ENCODE measurements around the gene GTF2IRD1.

Gene GTF2IRD1

DNA sequence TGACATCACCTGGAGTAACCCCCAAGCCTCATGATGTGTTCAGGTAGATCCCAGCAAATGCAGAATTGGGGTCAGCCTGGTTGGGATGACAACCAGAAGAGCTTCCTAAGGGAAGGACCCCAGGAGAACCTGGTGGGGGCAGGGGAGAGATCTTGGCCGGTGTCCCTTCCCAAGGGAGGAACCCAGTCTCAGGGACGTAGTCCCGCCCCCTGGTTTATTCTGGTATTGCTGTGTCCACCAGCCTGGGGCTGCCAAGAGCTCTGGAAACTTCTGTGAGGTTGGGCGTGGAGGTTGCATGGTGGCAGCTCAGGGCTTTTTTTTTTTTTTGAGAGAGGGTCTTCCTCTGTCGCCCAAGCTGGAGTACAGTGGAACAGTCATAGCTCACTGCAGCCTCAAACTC, 19.4 kb downstream of the GTF2IRD1 start:
- Mint-ChIP-seq H3K27ac (no peak overlapping the region), H3K9me3 (no peaks in the 10 kb centered on the region), H3K4me3 (no peak overlapping the region), H3K36me3 (ENCODE audit: low read depth) (no peaks in the 10 kb centered on the region), H3K27me3 (ENCODE audit: low read depth) (no peaks in the 10 kb centered on the region), H3K4me1 (ENCODE audit: low read depth) (no peaks in the 10 kb centered on the region)

DNA sequence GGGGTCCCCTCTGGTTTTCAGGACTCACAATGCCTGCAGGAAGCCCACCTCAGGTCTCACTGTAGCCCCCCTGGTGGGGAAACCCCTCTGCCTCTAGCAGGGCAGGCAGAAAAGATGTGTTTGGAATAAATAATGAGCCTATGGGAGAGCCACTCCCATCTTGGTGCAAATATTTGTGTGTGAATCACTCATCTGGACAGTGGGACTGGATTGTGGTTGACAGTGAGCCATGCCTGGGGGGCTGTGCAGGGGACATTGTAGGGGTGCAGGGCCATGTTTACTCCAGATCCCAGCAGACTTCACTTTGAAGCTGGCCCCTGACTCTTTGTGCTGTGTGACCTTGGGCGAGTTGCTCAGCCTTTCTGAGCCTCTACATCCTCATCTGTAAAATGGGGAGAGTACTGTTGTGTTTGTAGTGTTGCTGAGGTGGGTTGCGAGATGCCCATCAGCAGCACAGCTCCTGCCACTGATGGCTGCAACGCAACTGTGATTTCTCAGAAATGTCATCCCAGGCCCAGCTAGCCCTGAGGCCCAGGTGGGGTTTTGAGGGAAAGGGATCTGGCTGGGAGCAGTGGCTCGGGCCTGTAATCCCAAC, 20.7 kb downstream of the GTF2IRD1 start:
- Mint-ChIP-seq H3K27me3 (ENCODE audit: low read depth) (no peaks in the 10 kb centered on the region), H3K36me3 (ENCODE audit: low read depth) (no peaks in the 10 kb centered on the region), H3K4me1 (ENCODE audit: low read depth) (no peaks in the 10 kb centered on the region), H3K4me3 (no peak overlapping the region), H3K27ac (no peak overlapping the region), H3K9me3 (no peaks in the 10 kb centered on the region)

DNA sequence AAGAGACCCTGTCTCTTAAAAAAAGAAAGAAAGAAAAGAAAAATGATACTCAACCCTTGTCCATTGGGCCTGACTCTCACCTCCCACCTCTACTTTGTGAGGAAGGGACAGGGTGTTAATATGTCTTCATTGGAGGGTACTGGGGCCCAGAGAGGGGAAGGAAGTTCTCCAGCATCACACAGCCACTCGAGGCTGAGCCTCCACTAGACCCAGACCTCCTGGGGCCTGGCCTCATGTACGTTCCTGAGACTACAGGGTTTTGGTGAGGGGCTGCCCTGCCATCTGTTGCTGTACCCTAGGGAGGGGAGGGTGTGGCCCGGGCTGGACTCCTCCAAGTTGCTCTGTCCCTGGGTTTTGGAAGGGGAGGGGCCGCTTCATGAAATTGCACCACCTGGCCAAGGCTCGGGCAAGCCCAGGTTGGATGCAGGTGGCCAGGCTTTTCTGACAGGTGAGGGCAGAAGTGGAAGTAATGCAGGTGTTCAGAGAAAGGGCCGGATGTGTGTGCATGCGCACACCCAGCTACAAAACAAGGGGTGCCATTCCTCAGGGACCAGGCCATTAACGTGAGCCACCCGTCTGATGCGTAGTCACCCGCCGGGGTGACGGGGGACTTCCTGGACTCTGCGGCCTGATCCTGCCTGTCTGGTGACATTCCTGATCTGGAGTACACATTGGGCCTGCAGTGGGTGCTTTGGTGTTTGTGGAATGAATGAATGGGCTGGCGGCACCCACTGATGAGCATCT, 21.7 kb downstream of the GTF2IRD1 start:
- Mint-ChIP-seq H3K27me3 (ENCODE audit: low read depth) (no peaks in the 10 kb centered on the region), H3K27ac (no peak overlapping the region), H3K9me3 (no peaks in the 10 kb centered on the region), H3K4me1 (ENCODE audit: low read depth) (no peaks in the 10 kb centered on the region), H3K4me3 (no peak overlapping the region), H3K36me3 (ENCODE audit: low read depth) (no peaks in the 10 kb centered on the region)

DNA sequence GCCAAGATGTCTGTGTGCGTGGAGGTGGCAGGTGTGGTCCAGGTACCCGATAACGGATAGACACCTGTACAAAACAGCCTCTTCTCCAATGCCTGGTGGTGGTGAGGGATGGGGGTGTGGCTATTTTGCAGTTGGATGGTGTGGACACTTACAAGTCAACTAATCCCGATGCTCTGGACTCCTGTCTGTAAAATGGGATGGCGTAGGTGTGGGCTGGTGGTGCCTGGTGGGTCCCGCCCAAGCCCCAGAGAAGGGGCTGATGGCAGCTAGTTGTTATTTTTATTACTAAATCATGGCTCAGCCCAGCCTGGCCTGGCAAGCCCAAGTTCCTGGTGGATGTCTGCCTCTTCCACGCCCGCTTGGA, 22.3 kb downstream of the GTF2IRD1 start:
- no peak overlapping the region for H3K27ac Mint-ChIP-seq
- no peaks in the 10 kb centered on the region for H3K36me3 Mint-ChIP-seq (ENCODE audit: low read depth)
- no peaks in the 10 kb centered on the region for H3K27me3 Mint-ChIP-seq (ENCODE audit: low read depth)
- no peaks in the 10 kb centered on the region for H3K9me3 Mint-ChIP-seq
- H3K4me3 Mint-ChIP-seq: no peak overlapping the region
- H3K4me1 Mint-ChIP-seq (ENCODE audit: low read depth): no peaks in the 10 kb centered on the region

DNA sequence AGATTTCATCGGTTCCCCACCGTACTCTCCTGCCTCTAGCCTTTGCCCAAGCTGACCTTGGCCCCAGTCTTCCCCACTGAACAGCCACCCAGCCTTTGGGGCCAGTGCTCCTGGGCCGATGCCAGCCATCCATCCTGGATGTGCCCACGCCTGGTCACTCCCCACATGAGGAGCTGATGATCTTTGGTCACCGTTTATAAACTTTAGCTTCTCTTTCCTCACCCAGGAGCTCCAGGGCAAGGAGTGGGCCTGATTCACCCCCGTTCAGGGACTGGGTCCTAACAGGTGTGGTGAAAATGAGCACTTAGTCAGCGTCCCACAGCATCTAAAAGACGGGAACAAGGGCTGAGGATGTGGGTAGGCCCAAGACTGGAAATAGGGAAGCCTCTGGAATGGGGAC, 22.9 kb downstream of the GTF2IRD1 start:
- Mint-ChIP-seq H3K9me3 (no peaks in the 10 kb centered on the region), H3K27ac (no peak overlapping the region), H3K27me3 (ENCODE audit: low read depth) (no peaks in the 10 kb centered on the region), H3K4me3 (no peak overlapping the region), H3K4me1 (ENCODE audit: low read depth) (no peaks in the 10 kb centered on the region), H3K36me3 (ENCODE audit: low read depth) (no peaks in the 10 kb centered on the region)

DNA sequence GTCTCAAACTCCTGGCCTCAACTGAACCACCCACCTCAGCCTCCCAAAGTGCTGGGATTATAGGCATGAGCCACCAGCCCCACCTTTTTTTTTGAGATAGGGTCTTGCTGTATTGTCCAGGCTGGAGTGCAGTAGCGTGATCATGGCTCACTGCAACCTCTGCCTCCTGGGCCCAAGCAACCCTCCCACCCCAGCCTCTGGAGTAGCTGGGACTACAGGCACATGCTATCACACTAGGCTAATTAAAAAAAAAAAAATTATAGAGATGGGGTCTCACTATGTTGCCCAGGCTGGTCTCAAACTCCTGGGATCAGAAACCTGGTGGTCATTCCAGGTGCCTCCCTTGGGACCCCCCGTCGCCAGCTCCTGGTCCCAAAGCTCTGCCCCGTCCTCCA, 25.0 kb downstream of the GTF2IRD1 start:
- Mint-ChIP-seq H3K4me3 (no peak overlapping the region), H3K36me3 (ENCODE audit: low read depth) (no peaks in the 10 kb centered on the region), H3K9me3 (no peaks in the 10 kb centered on the region), H3K27me3 (ENCODE audit: low read depth) (no peaks in the 10 kb centered on the region), H3K4me1 (ENCODE audit: low read depth) (no peaks in the 10 kb centered on the region), H3K27ac (no peak overlapping the region)

DNA sequence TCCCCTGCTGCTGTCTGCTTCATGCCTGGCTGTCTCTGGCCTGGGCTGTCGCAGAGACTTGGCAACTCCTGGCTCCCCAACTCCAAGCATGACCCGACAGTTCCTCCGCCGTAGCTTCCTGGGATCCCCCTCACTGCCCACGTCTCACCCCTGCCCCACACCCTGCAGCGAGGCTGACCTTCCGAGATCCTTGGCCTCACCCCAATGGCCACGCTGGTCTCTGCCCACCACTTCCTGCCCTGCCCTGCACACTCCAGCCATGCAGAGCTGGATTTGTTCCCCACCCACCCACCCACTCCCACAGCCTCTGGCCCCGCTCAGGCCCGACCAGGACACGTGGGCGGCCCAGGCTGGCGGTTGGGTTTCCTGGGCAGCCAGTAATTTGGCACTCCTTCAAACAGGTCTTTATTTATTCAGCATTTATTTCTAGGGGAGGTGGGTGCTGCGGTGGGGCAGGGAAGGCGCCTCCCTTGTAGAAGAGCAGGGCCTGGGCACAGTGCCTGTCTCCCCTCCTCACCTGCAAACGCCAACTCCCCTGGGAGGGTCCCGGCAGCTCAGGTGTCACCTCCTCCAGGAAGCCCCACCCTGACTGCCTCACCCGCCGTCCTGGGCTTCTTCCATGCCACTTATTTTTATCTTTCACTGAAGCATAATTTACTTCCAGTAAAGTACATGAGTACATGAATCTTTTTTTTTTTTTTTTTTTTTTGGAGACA, 25.5 kb downstream of the GTF2IRD1 start:
- Mint-ChIP-seq H3K4me3 (no peak overlapping the region), H3K9me3 (no peaks in the 10 kb centered on the region), H3K27me3 (ENCODE audit: low read depth) (no peaks in the 10 kb centered on the region), H3K4me1 (ENCODE audit: low read depth) (no peaks in the 10 kb centered on the region), H3K27ac (no peak overlapping the region), H3K36me3 (ENCODE audit: low read depth) (no peaks in the 10 kb centered on the region)

DNA sequence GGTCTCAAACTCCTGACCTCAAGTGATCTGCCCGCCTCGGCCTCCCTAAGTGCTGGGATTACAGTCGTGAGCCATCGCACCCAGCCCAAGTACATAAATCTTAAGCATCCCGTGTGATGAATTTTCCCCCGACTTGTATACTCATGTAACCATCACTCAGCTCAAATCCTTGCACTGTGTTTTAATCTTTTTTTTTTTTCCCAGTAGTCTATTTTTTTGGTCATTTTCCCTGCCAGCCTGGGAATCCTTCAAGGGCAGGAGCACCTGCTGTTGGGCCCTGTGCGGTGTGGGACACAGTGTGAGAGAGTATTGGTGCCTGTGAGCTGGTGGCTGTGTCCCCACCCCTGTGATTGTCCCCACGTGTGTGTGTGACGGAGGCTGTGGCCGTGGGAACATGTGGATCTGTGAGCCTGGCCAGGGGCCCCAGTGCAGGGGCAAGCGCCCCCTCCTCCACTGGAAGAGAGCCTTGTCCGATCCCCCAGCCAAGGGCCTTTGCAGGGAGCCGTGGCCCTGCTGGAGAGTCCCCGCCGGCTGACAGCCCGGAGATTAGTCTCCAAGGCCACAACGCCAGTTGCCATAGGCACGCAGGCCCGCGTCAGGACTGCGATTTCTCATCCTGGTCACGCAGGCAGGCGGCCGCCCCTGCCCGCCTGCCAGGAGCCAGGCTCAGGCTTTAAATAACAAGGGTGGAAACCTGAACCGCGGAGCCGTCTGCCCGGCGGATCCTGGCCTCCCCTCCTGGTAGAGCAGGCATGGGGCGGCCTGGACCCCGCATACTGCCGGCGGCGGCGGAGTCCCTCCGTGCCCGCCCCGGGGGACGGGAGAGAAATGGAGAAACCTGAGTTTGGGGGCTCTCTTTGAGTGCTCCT, 26.5 kb downstream of the GTF2IRD1 start:
- no peak overlapping the region for H3K4me3 Mint-ChIP-seq
- H3K27me3 Mint-ChIP-seq (ENCODE audit: low read depth): no peaks in the 10 kb centered on the region
- no peaks in the 10 kb centered on the region for H3K9me3 Mint-ChIP-seq
- H3K36me3 Mint-ChIP-seq (ENCODE audit: low read depth): no peaks in the 10 kb centered on the region
- H3K4me1 Mint-ChIP-seq (ENCODE audit: low read depth): no peaks in the 10 kb centered on the region
- H3K27ac Mint-ChIP-seq: no peak overlapping the region

DNA sequence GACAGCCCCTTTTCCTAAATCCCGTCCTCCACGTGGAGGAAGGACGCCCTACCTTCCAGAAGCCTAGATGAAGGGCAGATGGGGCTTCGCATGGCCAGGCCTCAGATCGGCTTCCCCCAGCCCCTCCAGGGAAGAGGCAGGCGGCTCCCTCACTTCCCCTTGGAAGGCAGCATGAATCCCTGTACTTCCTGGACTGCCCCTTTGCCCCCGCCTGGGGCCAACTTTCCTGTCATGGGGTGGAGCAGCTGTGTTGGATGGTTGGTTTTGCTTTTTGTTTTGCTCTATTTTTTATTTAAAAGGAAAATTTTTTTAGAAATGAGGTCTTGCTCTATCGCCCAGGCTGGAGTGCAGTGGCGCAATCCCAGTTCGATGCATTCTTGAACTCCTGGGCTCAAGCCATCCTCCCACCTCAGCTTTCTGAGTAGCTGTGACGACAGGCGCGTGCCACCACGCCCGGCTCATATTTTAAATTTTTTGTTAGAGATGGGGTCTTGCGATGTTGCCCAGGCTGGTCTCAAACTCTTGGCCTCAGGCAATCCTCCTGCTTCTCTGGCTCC, 27.2 kb downstream of the GTF2IRD1 start:
- no peaks in the 10 kb centered on the region for H3K4me1 Mint-ChIP-seq (ENCODE audit: low read depth)
- no peaks in the 10 kb centered on the region for H3K27me3 Mint-ChIP-seq (ENCODE audit: low read depth)
- no peaks in the 10 kb centered on the region for H3K9me3 Mint-ChIP-seq
- H3K36me3 Mint-ChIP-seq (ENCODE audit: low read depth): no peaks in the 10 kb centered on the region
- no peak overlapping the region for H3K4me3 Mint-ChIP-seq
- H3K27ac Mint-ChIP-seq: no peak overlapping the region

DNA sequence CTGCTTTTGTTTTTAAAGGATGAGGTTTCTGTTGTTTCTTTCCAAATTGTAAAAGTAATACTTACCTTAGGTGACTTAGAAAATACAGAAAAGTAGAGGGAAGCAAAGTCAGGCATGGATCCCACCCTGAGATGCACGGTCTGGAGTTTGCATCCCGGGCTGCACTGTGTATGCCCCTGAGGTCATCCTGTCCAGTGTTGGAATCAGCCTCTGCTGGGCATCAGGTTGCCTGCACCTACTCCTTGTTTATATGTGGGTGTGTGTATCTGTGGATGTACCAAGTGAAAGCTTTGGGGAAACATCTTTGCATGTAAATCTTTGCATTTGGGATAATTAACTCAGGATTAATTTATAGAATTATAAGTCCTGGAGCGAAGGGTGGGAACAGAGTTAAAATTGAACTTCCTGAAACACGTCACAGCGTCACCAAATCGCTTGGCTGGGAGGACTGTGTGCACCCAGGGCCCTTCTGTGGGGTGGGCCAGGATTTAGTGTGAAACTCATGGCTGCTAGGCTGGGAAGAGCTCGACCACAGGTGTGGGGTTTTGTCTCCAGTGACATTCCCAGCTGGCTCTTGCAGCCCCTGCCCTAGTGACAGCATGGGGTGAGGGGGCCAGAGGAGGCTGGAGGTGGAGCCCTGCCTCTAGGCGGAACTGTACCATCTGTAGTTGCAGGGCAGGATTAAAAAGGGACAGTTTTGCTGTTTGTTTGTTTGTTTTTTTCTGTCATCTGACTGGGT, 27.9 kb downstream of the GTF2IRD1 start:
- no peak overlapping the region for H3K4me3 Mint-ChIP-seq
- no peaks in the 10 kb centered on the region for H3K4me1 Mint-ChIP-seq (ENCODE audit: low read depth)
- no peaks in the 10 kb centered on the region for H3K36me3 Mint-ChIP-seq (ENCODE audit: low read depth)
- H3K9me3 Mint-ChIP-seq: no peaks in the 10 kb centered on the region
- H3K27me3 Mint-ChIP-seq (ENCODE audit: low read depth): no peaks in the 10 kb centered on the region
- no peak overlapping the region for H3K27ac Mint-ChIP-seq

DNA sequence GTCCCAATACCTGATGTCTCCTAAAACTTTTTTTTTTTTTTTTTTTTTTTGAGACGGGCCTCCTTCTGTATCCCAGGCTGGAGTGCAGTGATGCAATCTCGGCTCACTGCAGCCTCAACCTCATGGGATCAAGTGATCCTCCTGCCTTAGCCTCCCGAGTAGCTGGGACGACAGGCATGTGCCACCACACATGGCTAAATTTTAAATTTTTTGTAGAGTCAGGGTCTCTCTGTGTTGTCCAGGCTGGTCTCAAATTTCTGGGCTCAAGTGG, 28.4 kb downstream of the GTF2IRD1 start:
- Mint-ChIP-seq H3K27ac (no peak overlapping the region), H3K4me3 (no peak overlapping the region), H3K36me3 (ENCODE audit: low read depth) (no peaks in the 10 kb centered on the region), H3K27me3 (ENCODE audit: low read depth) (no peaks in the 10 kb centered on the region), H3K4me1 (ENCODE audit: low read depth) (no peaks in the 10 kb centered on the region), H3K9me3 (no peaks in the 10 kb centered on the region)

DNA sequence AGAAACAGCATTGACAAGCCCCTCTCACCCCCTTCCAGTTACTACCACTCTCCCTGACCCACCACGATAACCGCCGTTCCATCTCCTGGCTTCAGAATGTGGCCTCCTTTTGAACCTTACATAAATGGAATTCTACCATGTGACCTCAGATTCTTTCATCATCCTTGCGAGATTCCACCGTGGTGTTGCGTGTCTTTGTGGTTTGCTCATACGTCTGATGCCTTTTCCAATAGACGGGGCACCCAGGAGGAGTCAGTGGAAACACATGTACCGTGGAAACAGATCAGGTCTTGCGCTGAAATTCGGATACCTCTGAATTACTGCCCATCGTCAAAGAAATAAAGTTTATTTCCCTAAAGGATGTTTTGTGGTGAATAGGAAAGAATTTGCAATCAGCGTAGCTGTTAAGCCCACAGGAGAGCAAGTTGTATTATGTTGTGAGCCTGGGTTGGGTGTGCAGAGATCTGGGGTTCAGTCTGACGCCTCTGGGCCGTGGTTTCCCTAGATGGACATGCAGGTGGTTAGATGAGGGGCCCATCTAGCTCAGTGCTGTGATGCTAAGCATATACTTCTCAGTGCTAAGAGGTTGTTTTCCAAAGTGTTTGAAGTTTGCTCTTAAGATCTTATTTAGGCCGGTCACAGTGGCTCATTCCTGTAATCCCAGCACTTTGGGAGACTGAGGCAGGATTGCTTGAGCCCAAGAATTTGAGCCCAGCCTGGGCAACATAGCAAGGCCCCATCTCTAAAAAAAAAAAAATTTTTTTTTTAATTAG, 29.1 kb downstream of the GTF2IRD1 start:
- H3K4me3 Mint-ChIP-seq: no peak overlapping the region
- no peak overlapping the region for H3K27ac Mint-ChIP-seq
- H3K36me3 Mint-ChIP-seq (ENCODE audit: low read depth): no peaks in the 10 kb centered on the region
- H3K9me3 Mint-ChIP-seq: no peaks in the 10 kb centered on the region
- no peaks in the 10 kb centered on the region for H3K4me1 Mint-ChIP-seq (ENCODE audit: low read depth)
- no peaks in the 10 kb centered on the region for H3K27me3 Mint-ChIP-seq (ENCODE audit: low read depth)

DNA sequence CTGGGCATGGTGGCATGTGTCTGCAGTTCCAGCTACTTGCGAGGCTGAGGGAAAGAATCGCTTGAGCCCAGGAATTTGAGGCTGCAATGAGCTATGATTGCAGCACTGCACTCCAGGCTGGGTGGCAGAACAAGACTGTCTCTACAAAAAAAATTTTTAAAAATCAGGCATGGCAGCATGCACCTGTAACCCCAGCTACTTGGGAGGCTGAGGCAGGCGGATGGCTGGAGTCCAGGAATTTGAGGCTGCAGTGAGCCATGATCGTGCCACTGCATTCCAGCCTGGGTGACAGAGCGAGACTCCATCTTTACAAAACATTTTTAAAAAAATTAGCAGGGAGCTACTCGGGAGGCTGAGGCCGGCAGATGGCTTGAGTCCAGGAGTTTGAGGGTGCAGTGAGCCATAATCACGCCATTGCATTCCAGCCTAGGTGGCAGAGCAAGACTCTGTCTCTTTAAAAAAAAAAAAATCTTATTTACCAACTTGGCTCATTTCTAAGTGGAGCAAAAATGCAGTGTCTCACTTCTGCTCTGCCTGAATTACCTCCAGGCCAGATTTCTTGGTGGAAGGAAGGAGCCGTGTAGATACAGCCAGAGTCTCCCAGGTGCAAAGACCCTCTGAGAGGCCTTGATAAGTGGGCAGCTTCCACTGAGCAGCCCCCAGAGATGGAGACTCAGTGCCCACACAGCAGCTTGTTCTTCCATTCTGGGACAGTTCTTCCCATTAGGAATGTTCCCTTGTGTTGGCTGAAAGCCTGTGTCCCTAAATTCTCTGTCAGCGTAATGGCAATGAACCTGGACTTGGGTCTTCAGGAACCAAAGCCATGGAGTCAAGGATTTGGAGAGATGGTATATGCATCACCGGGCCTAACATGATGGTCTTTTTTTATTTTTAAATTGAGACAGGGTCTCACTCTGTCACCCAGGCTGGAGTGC, 30.0 kb downstream of the GTF2IRD1 start:
- no peaks in the 10 kb centered on the region for H3K36me3 Mint-ChIP-seq (ENCODE audit: low read depth)
- peaks cover 4% of the 10 kb centered on the region for H3K27me3 Mint-ChIP-seq (ENCODE audit: low read depth)
- H3K9me3 Mint-ChIP-seq: no peaks in the 10 kb centered on the region
- H3K27ac Mint-ChIP-seq: no peak overlapping the region
- H3K4me1 Mint-ChIP-seq (ENCODE audit: low read depth): no peaks in the 10 kb centered on the region
- H3K4me3 Mint-ChIP-seq: no peak overlapping the region

Data from T-helper 1 cell treated with Interleukin-12 subunit alpha and Interleukin-12 subunit beta and Interleukin-4 antibody, amounts not matched to agents 30 μg/mL and 1 μg/mL, for 36 hours (primary cell).